Thoracic aorta endothelial cell (primary cell): ENCODE measurements around the gene RTL1. TPM values are rescaled to one million over a fixed set of nuclear protein-coding genes. Genes with fewer than 3 reads are reported as not detected.

Experiments used
- small RNA-seq: library from RNA; depleted of rRNA; stranded (forward); fragments of <200 nt; gene quantifications from one replicate; pipeline ENCODE3, GENCODE V24; 2012
- total RNA-seq: library from RNA; depleted of rRNA; stranded (reverse); fragments of >200 nt; gene quantifications from 2 replicates; pipeline ENCODE4 v1.2.3, GENCODE V29; 2012

RTL1 gene
- total RNA-seq: not detected in 2 replicates

GRCh38 chr14:100903672-100904185 is at the start of gene RTL1:
TSS of gene RTL1 (minus strand) at chr14:100903722. CDS start at chr14:100884788, 18,934 bp downstream.

Small RNA genes lying within 50 kb of the gene (small RNA-seq; reads per million reads assigned to genes)
- gene MIR127 (not detected), gene MIR136 (not detected), gene MIR337 (2.7 reads per million, percentile 61 among the genes with 10 or more reads in this experiment), gene MIR370 (10.7 reads per million, percentile 92 among the genes with 10 or more reads in this experiment), gene MIR431 (not detected), gene MIR432 (not detected), gene MIR433 (not detected), gene MIR493 (6.2 reads per million, percentile 85 among the genes with 10 or more reads in this experiment), gene RF02145 (not detected), gene SNORD112 (0.28 reads per million), gene SNORD113-1 (not detected), gene SNORD113-2 (not detected), gene SNORD113-3 (3.0 reads per million, percentile 65 among the genes with 10 or more reads in this experiment), gene SNORD113-4 (7.3 reads per million, percentile 88 among the genes with 10 or more reads in this experiment), gene SNORD113-5 (70.7 reads per million, percentile 98 among the genes with 10 or more reads in this experiment), gene SNORD113-6 (26.1 reads per million, percentile 96 among the genes with 10 or more reads in this experiment), gene SNORD113-7 (73.1 reads per million, percentile 98 among the genes with 10 or more reads in this experiment), gene SNORD113-8 (287 reads per million, percentile 99 among the genes with 10 or more reads in this experiment), gene SNORD113-9 (46.7 reads per million, percentile 97 among the genes with 10 or more reads in this experiment), gene SNORD114-1 (68.3 reads per million, percentile 98 among the genes with 10 or more reads in this experiment), gene SNORD114-2 (not detected), gene SNORD114-3 (4.4 reads per million, percentile 77 among the genes with 10 or more reads in this experiment)

Other genes starting within 250 kb of the RTL1 start
- gene DLK1, start 176.8 kb downstream of the RTL1 start, total RNA-seq: not detected in 2 replicates
- gene MEG3, start 77.6 kb downstream of the RTL1 start, total RNA-seq: 12.7 and 29.7 TPM in 2 replicates